Measurements from ENCODE around the gene EPHB1. TPM values are rescaled to one million over a fixed set of nuclear protein-coding genes. Genes with fewer than 3 reads are reported as not detected.

EPHB1 gene
- total and polyA plus RNA-seq, 2 of the 13 experiments (the other 11 are each of a cell fraction or from before 2014, with no cell fraction given), result 0.07 to 0.21 TPM

GRCh38 chr3:134928819-134929218 is 133.8 kb downstream of the EPHB1 start:
- H3K9ac ChIP-seq (ENCODE audit: insufficient read depth, low read depth, low read length), result no peak overlapping the region
- no peaks in the 10 kb centered on the region for H3K36me3 ChIP-seq (replicated peaks in 1 of 2; ENCODE audit: control insufficient read depth in 1 of 2, insufficient read depth in 2 of 2, low read length in 2 of 2)
- intact Hi-C loops (cut with micrococcal nuclease; ENCODE audit: unreplicated experiment) (no loop called here), in situ Hi-C loops (cut with HindIII; ENCODE audit: extremely low pct_ligation_motif_present, low pct_unique_long_range_greater_than_20kb) (no loop called here)
- CTCF ChIA-PET (ENCODE audit: low intra/inter-chr PET ratio, low total read pairs), result no interaction called here
- no peak overlapping the region for H3K4me2 ChIP-seq (ENCODE audit: low read depth, low read length)
- WGBS (ENCODE audit: low lambda C conversion rate), result 4% methylated on average over 3 of the region's 3 CpGs
- H3K27me3 ChIP-seq (ENCODE audit: control insufficient read depth in 1 of 2, insufficient read depth in 2 of 2, low read length in 2 of 2), result no peaks in the 10 kb centered on the region; a peak in 1 of 5 replicates
- ATAC-seq (no peak), FAIRE-seq (no peak), DNase-seq (ENCODE audit: low spot score) (no peak)
- no TSS peak for BruUV-seq (replicated peaks)
- H3K79me2 ChIP-seq (ENCODE audit: insufficient read depth, low read length), result no peaks in the 10 kb centered on the region
- H4K20me1 ChIP-seq (ENCODE audit: insufficient read depth, low read length), result no peaks in the 10 kb centered on the region
- no peak for TF ChIP-seq ZNF772 (CRISPR knock-in tag; IDR thresholded peaks at IDR 0.05)
- TF ChIP-seq ZNF567 (CRISPR knock-in tag; IDR thresholded peaks at IDR 0.05; ENCODE audit: borderline replicate concordance), result no peak
- no peak for TF ChIP-seq ZFAT (CRISPR knock-in tag; conservative IDR thresholded peaks at IDR 0.05)
- TF ChIP-seq NFAT5 (CRISPR knock-in tag; IDR thresholded peaks at IDR 0.05), result no peak
- no peak for TF ChIP-seq HDAC6 (IDR thresholded peaks at IDR 0.05; ENCODE audit: low read depth, low read length)
- no peak for TF ChIP-seq CCAR2 (optimal IDR thresholded peaks at IDR 0.05; ENCODE audit: low read depth, low read length)
- no peak for TF ChIP-seq RNF219 (CRISPR knock-in tag; IDR thresholded peaks at IDR 0.05)
- no peak for TF ChIP-seq YY1 (IDR thresholded peaks at IDR 0.05; ENCODE audit: insufficient read depth, insufficient replicate concordance, low read depth, low read length)
- no peak for TF ChIP-seq EED (CRISPR knock-in tag; IDR thresholded peaks at IDR 0.05)
- no peak for TF ChIP-seq ZFP1 (CRISPR knock-in tag; IDR thresholded peaks at IDR 0.05)
- TF ChIP-seq YEATS2 (CRISPR knock-in tag; IDR thresholded peaks at IDR 0.05; ENCODE audit: borderline replicate concordance), result no peak
- TF ChIP-seq ZNF83 (CRISPR knock-in tag; IDR thresholded peaks at IDR 0.05; ENCODE audit: borderline replicate concordance), result no peak
- no peak for TF ChIP-seq MYNN (CRISPR knock-in tag; IDR thresholded peaks at IDR 0.05; ENCODE audit: low read depth)
- no peak for TF ChIP-seq KDM1A (CRISPR knock-in tag; IDR thresholded peaks at IDR 0.05)
- no peak overlapping the region for H3K4me3 ChIP-seq (replicated peaks in 1 of 3; ENCODE audit: insufficient read depth in 1 of 3, low read depth in 2 of 3, low read length in 3 of 3)
- H3K27ac ChIP-seq (ENCODE audit: extremely low read length, insufficient read depth, low read length), result no peak overlapping the region
- H3K4me1 ChIP-seq (ENCODE audit: insufficient read depth, low read length), result no peaks in the 10 kb centered on the region
- H3K9me3 ChIP-seq (ENCODE audit: low read length), result no peaks in the 10 kb centered on the region
- no peak overlapping the region for H2AFZ ChIP-seq (ENCODE audit: low read length)
- POLR2A ChIA-PET, result no interaction called here
